NCI-H510A treated with DMSO at 0.1 percent for 48 hours (cell line): ENCODE data around the gene FRMD6.

Experiments
- DNase-seq: peaks from one replicate; lab custom pipeline; 2025; lab: John Stamatoyannopoulos, UW

Gene FRMD6

GRCh38 chr14:51651388-51652167, at the start of gene FRMD6:
TSS of gene FRMD6 (plus strand) at chr14:51651910. CDS start at chr14:51689837, 37,927 bp downstream.
- DNase-seq: peak; percentile 78

- no peak for DNase-seq
These were observed 49.4 kb upstream of the FRMD6 start for GRCh38 chr14:51602310-51602709.

- no peak for DNase-seq
These were observed 48.2 kb upstream of the FRMD6 start for GRCh38 chr14:51603495-51603894.

- no peak for DNase-seq
These were observed 47.6 kb upstream of the FRMD6 start for GRCh38 chr14:51604073-51604472.

GRCh38 chr14:51605575-51605974, 46.1 kb upstream of the FRMD6 start:
- no peak for DNase-seq

GRCh38 chr14:51607711-51608110, 44.0 kb upstream of the FRMD6 start:
- no peak for DNase-seq

- no peak for DNase-seq
These were observed 42.3 kb upstream of the FRMD6 start for GRCh38 chr14:51609251-51609954.

GRCh38 chr14:51609955-51610283, 41.8 kb upstream of the FRMD6 start:
- DNase-seq: no peak

GRCh38 chr14:51610771-51611170, 40.9 kb upstream of the FRMD6 start:
- DNase-seq: no peak

- DNase-seq: no peak
These were observed 39.3 kb upstream of the FRMD6 start for GRCh38 chr14:51612449-51612848.

GRCh38 chr14:51613416-51613815, 38.3 kb upstream of the FRMD6 start:
- no peak for DNase-seq

- DNase-seq: no peak
These were observed 37.0 kb upstream of the FRMD6 start for GRCh38 chr14:51614707-51615106.

- DNase-seq: no peak
These were observed 35.5 kb upstream of the FRMD6 start for GRCh38 chr14:51616256-51616655.

GRCh38 chr14:51616724-51617409, 34.8 kb upstream of the FRMD6 start:
- DNase-seq: no peak

- DNase-seq: no peak
These were observed 32.1 kb upstream of the FRMD6 start for GRCh38 chr14:51619561-51619960.

- DNase-seq: no peak
These were observed 31.7 kb upstream of the FRMD6 start for GRCh38 chr14:51620056-51620455.

- no peak for DNase-seq
These were observed 30.1 kb upstream of the FRMD6 start for GRCh38 chr14:51621654-51622053.

- no peak for DNase-seq
These were observed 29.3 kb upstream of the FRMD6 start for GRCh38 chr14:51622376-51622775.

- DNase-seq: no peak
These were observed 26.6 kb upstream of the FRMD6 start for GRCh38 chr14:51624955-51625569.

GRCh38 chr14:51626185-51626584, 25.5 kb upstream of the FRMD6 start:
- no peak for DNase-seq

- DNase-seq: no peak
These were observed 24.9 kb upstream of the FRMD6 start for GRCh38 chr14:51626788-51627187.

- DNase-seq: peak; percentile 31
These were observed 24.4 kb upstream of the FRMD6 start for GRCh38 chr14:51627313-51627712.

- DNase-seq: no peak
These were observed 23.5 kb upstream of the FRMD6 start for GRCh38 chr14:51628238-51628637.
